HepG2 (cell line): ENCODE results near the gene RHOT2. TPM values are rescaled to one million over a fixed set of nuclear protein-coding genes. Genes with fewer than 3 reads are reported as not detected.
A peak's percentile ranks its signal among the peaks of the same experiment; 100 is the strongest.

Source experiments
- ARID4A ChIP-seq: sonication (generic); formaldehyde crosslinking; IDR thresholded peaks from 2 replicates; pipeline ENCODE4 v1.5.0; 2020; ENCODE audit warnings: mild to moderate bottlenecking, missing genetic modification reagents, borderline replicate concordance
- ARNT2 ChIP-seq: sonication (generic); formaldehyde crosslinking; IDR thresholded peaks from 2 replicates; pipeline ENCODE4 v1.8.0; 2022; ENCODE audit warnings: mild to moderate bottlenecking, low read depth, missing genetic modification reagents, moderate library complexity
- ATF7 ChIP-seq, 2 experiments: fragments of 450-650 bp in 1 of 2; sonication (generic) in 1 of 2; formaldehyde crosslinking in 1 of 2; IDR thresholded peaks; 2 replicates each; pipeline versions ENCODE4 v1.4.0 to v1.6.1; 2016 to 2020; ENCODE audit warnings: antibody characterized with exemption in 1 of 2, mild to moderate bottlenecking in 1 of 2, missing genetic modification reagents in 1 of 2
- DBP ChIP-seq: sonication (generic); formaldehyde crosslinking; IDR thresholded peaks from 2 replicates; pipeline ENCODE4 v1.4.0; 2020; ENCODE audit warnings: missing genetic modification reagents; ENCODE audit errors: not compliant biosample characterization
- EZH2 ChIP-seq: conservative IDR thresholded peaks from 2 replicates; pipeline ENCODE4 v1.6.1; 2012; ENCODE audit warnings: mild to moderate bottlenecking, low read depth, low read length, moderate library complexity
- FOXJ3 ChIP-seq: sonication (generic); formaldehyde crosslinking; IDR thresholded peaks from 2 replicates; pipeline ENCODE4 v1.4.0; 2020; ENCODE audit warnings: missing genetic modification reagents, mild to moderate bottlenecking, borderline replicate concordance
- HMGXB4 ChIP-seq, 2 experiments: sonication (generic) in 1 of 2; formaldehyde crosslinking in 1 of 2; IDR thresholded peaks; 2 replicates each; pipeline versions ENCODE4 v1.4.0 to v1.6.1; 2018 to 2020; ENCODE audit warnings: missing genetic modification reagents in 2 of 2, borderline replicate concordance in 1 of 2, low read depth in 1 of 2, mild to moderate bottlenecking in 1 of 2, missing biosample characterization in 1 of 2
- IRX3 ChIP-seq: sonication (generic); formaldehyde crosslinking; IDR thresholded peaks from 2 replicates; pipeline ENCODE4 v1.8.1; 2023; ENCODE audit warnings: mild to moderate bottlenecking, low read depth, missing genetic modification reagents, borderline replicate concordance
- KDM5B ChIP-seq: sonication (generic); formaldehyde crosslinking; IDR thresholded peaks from 2 replicates; pipeline ENCODE4 v1.4.0; 2020; ENCODE audit warnings: missing genetic modification reagents, mild to moderate bottlenecking, borderline replicate concordance
- MIER2 ChIP-seq: IDR thresholded peaks from 2 replicates; pipeline ENCODE4 v1.6.1; 2016; ENCODE audit warnings: missing biosample characterization, missing genetic modification reagents
- MIER3 ChIP-seq: IDR thresholded peaks from 2 replicates; pipeline ENCODE4 v1.6.1; 2016; ENCODE audit warnings: missing compliant biosample characterization, borderline replicate concordance
- NR3C1 ChIP-seq: sonication (generic); formaldehyde crosslinking; IDR thresholded peaks from 2 replicates; pipeline ENCODE4 v1.4.0; 2020; ENCODE audit warnings: missing genetic modification reagents
- PHB2 ChIP-seq: fragments of 450-650 bp; IDR thresholded peaks from 2 replicates; pipeline ENCODE4 v1.6.1; 2018; ENCODE audit not compliant: partially characterized antibody
- SOX13 ChIP-seq, 3 experiments: fragments of 450-650 bp in 1 of 3; sonication (generic) in 1 of 3; formaldehyde crosslinking in 1 of 3; IDR thresholded peaks in 2 of 3; conservative IDR thresholded peaks in 1 of 3; 2 replicates each; pipeline versions ENCODE4 v1.5.0 to v1.6.1; 2016 to 2020; ENCODE audit warnings: antibody characterized with exemption in 1 of 3, mild to moderate bottlenecking in 1 of 3, missing compliant biosample characterization in 1 of 3, missing genetic modification reagents in 1 of 3, moderate library complexity in 1 of 3
- ZFX ChIP-seq: sonication (generic); formaldehyde crosslinking; IDR thresholded peaks from 2 replicates; pipeline ENCODE4 v1.4.0; 2020; ENCODE audit warnings: mild to moderate bottlenecking, low read depth, missing genetic modification reagents, moderate library complexity
- ZFYVE20 ChIP-seq: sonication (generic); formaldehyde crosslinking; IDR thresholded peaks from 2 replicates; pipeline ENCODE4 v1.8.0; 2023; ENCODE audit warnings: low read depth, mild to moderate bottlenecking, moderate library complexity, missing genetic modification reagents, borderline replicate concordance
- ZNF275 ChIP-seq: sonication (generic); formaldehyde crosslinking; IDR thresholded peaks from 2 replicates; pipeline ENCODE4 v1.8.0; 2022; ENCODE audit warnings: missing genetic modification reagents, mild to moderate bottlenecking, inconsistent platforms, borderline replicate concordance
- ZNF530 ChIP-seq: sonication (generic); formaldehyde crosslinking; IDR thresholded peaks from 2 replicates; pipeline ENCODE4 v1.5.0; 2020; ENCODE audit warnings: low read depth, mild to moderate bottlenecking, missing genetic modification reagents
- ZNF678 ChIP-seq: sonication (generic); formaldehyde crosslinking; IDR thresholded peaks from 2 replicates; pipeline ENCODE4 v1.4.0; 2020; ENCODE audit warnings: mild to moderate bottlenecking, missing genetic modification reagents
- ZNF879 ChIP-seq: sonication (generic); formaldehyde crosslinking; IDR thresholded peaks from 2 replicates; pipeline ENCODE4 v1.8.1; 2023; ENCODE audit warnings: missing genetic modification reagents
- polyA plus RNA-seq, 8 experiments: library from polyadenylated mRNA; depleted of rRNA in 3 of 8; stranded (reverse) in 7 of 8; unstranded in 1 of 8; fragments of >200 nt; fragmentation: Illumina TruSeq in 4 of 8; extraction: Trizol in 4 of 8; gene quantifications; 2 replicates each; pipeline versions ENCODE4 v1.2.1 to v1.2.3, GENCODE V29; 2011 to 2016; ENCODE audit warnings: low read depth in 4 of 8, missing spikeins in 1 of 8, mixed read lengths in 1 of 8; ENCODE audit not compliant: insufficient read depth in 1 of 8
- total RNA-seq, 5 experiments: library from RNA; depleted of rRNA; stranded (reverse); fragments of >200 nt; fragmentation: Illumina TruSeq; extraction: Trizol; gene quantifications; 2 replicates each; pipeline ENCODE4 v1.2.3, GENCODE V29; 2016; ENCODE audit warnings: low read depth in 1 of 5

RHOT2 gene
- total and polyA plus RNA-seq, 2 of the 13 experiments (the other 11 are each of a cell fraction or from before 2014, with no cell fraction given): 63.6 to 76.9 TPM

- TF ChIP-seq DBP (CRISPR knock-in tag): no peak
- TF ChIP-seq EZH2: no peak
- TF ChIP-seq ARID4A (CRISPR knock-in tag): peak; percentile 73
- no peak; the same call in 1 of the 2 replicates for TF ChIP-seq KDM5B (CRISPR knock-in tag)
- no peak for TF ChIP-seq ZFYVE20 (CRISPR knock-in tag)
- TF ChIP-seq ARNT2 (CRISPR knock-in tag): no peak
- no peak for TF ChIP-seq NR3C1 (CRISPR knock-in tag)
- no peak for TF ChIP-seq SOX13 (IDR thresholded peaks at IDR 0.05)
- TF ChIP-seq SOX13 (CRISPR knock-in tag; conservative IDR thresholded peaks at IDR 0.05 in 1 of 2, IDR thresholded peaks at IDR 0.05 in 1 of 2): no peak; a peak in 1 of 4 replicates
- TF ChIP-seq ZNF678 (CRISPR knock-in tag): no peak
- no peak for TF ChIP-seq IRX3
- TF ChIP-seq ZFX (CRISPR knock-in tag): peak; percentile 79
- peak; percentile 22 to 80; a peak in 2 of 4 replicates for TF ChIP-seq HMGXB4 (CRISPR knock-in tag; IDR thresholded peaks at IDR 0.05; ENCODE audit: borderline replicate concordance in 1 of 2, low read depth in 1 of 2)
- TF ChIP-seq ZNF275 (CRISPR knock-in tag): no peak
- TF ChIP-seq FOXJ3 (CRISPR knock-in tag): no peak
- no peak for TF ChIP-seq MIER2 (CRISPR knock-in tag)
- TF ChIP-seq ZNF530 (CRISPR knock-in tag): no peak
- TF ChIP-seq PHB2: no peak
- no peak for TF ChIP-seq ZNF879 (CRISPR knock-in tag)
- no peak for TF ChIP-seq ATF7 (IDR thresholded peaks at IDR 0.05)
- 0 out of 2 replicates have a peak, but pooled peaks have one; percentile 15 for TF ChIP-seq ATF7 (CRISPR knock-in tag; IDR thresholded peaks at IDR 0.05)
- TF ChIP-seq MIER3 (CRISPR knock-in tag): no peak
Observed at GRCh38 chr16:630815-631405, 37.0 kb upstream of the RHOT2 start, which contains the start of gene WFIKKN1 (continued).
